ENCODE measurements around the gene LELP1. TPM values are rescaled to one million over a fixed set of nuclear protein-coding genes. Genes with fewer than 3 reads are reported as not detected.

The LELP1 gene
- total and polyA plus RNA-seq, 2 of the 8 experiments (the other 6 are each of a cell fraction or from before 2014, with no cell fraction given), result not detected

DNA sequence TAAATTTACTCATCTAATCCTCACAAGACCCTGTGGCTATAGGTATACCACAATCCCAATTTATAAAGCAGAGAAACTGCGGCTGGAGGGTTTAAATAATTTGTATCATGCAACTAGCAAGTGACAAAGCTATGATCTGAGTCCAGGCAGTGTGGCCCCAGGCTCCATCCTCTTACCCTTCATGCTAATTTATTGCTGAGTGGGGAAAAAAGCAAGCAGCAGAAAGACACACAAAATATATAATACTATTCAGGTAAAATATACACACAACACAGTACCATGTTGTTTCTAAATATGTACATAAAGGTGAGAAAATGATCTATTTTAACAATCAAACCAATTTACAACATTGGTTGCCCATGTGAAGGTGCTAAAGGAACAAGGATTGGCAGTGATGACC is 38.9 kb downstream of the LELP1 start (continued):
- TF ChIP-seq FOSL1 (IDR thresholded peaks at IDR 0.05; ENCODE audit: insufficient read depth, low read depth, low read length) (no peak), JUN (IDR thresholded peaks at IDR 0.05; ENCODE audit: low read depth, low read length) (no peak)

Measured in H1 (cell line).